ENCODE results near the gene CHIC2.

GRCh38 chr4:54101190-54102041 lies 37.0 kb upstream of the CHIC2 start:
- TF ChIP-seq POLR2A (IDR thresholded peaks at IDR 0.05) (no peak), CTCF (IDR thresholded peaks at IDR 0.05) (no peak)
